Peyer's patch (tissue), 4 donors: Measurements from ENCODE around the gene IFNA17. TPM values are rescaled to one million over a fixed set of nuclear protein-coding genes. Genes with fewer than 3 reads are reported as not detected.
"Not testable (repeated sequence)": the region's sequence is repeated elsewhere in the genome, so short reads cannot be mapped to it uniquely, and the experiment has no call there.

Experiments
- DNase-seq, 3 donors: peaks; one replicate each; pipeline ENCODE4 v3.0.0-alpha.2; 2017 to 2019
- H3K27ac ChIP-seq, 4 donors: fragments of 200-600 bp; sonication (generic); one replicate each; pipeline ENCODE4 v1.5.1; 2016 to 2019
- H3K27me3 ChIP-seq, 2 donors: fragments of 200-600 bp; sonication (generic); one replicate each; pipeline ENCODE4 v1.5.1; 2019
- H3K36me3 ChIP-seq, 3 donors: fragments of 200-600 bp; sonication (generic); one replicate each; pipeline ENCODE4 v1.5.1; 2016 to 2019
- H3K4me1 ChIP-seq, 4 donors: fragments of 200-600 bp; sonication (generic); one replicate each; pipeline ENCODE4 v1.5.1; 2016 to 2019
- H3K4me3 ChIP-seq, 4 donors: fragments of 200-600 bp; sonication (generic); 1 replicate in 3 of 4; 2 replicates in 1 of 4; pipeline ENCODE4 v1.5.1; 2016 to 2019; ENCODE audit warnings: mild to moderate bottlenecking in 1 of 4
- H3K9me3 ChIP-seq, 4 donors: fragments of 200-600 bp; sonication (generic); one replicate each; pipeline ENCODE4 v1.5.1; 2016 to 2019; ENCODE audit warnings: mild to moderate bottlenecking in 1 of 4
- CTCF ChIP-seq, 6 experiments: fragments of 450-650 bp in 4 of 6; fragments of 200-600 bp in 2 of 6; sonication (generic) in 1 of 6; IDR thresholded peaks; one replicate each; pipeline ENCODE4 v1.5.1; 2017 to 2019; ENCODE audit warnings: antibody characterized with exemption in 6 of 6, mild to moderate bottlenecking in 3 of 6, moderate library complexity in 1 of 6
- POLR2A ChIP-seq, 2 donors: fragments of 450-650 bp; IDR thresholded peaks; one replicate each; pipeline ENCODE4 v1.5.1; 2017; ENCODE audit warnings: antibody characterized with exemption in 2 of 2, mild to moderate bottlenecking in 2 of 2, moderate library complexity in 2 of 2
- total RNA-seq, 4 donors: library from RNA; depleted of rRNA; stranded (reverse); fragments of >200 nt; gene quantifications; one replicate each; pipeline ENCODE4 v1.1.0, GENCODE V29; 2016

Gene IFNA17
- total RNA-seq, 4 donors from 2014 or later = not detected

GRCh38 chr9:21239911-21240310 lies 11.9 kb upstream of the IFNA17 start, which contains the start of gene IFNA14:
IFNA14 (minus strand) TSS chr9:21240005; CDS start chr9:21239935, 70 bp downstream.
- TF ChIP-seq POLR2A (IDR thresholded peaks at IDR 0.05) (no peak), CTCF (IDR thresholded peaks at IDR 0.05) (no peak)
- Histone ChIP-seq H3K27ac (no peak within 1 kb of the TSS), H3K36me3 (no peaks in the 10 kb centered on the region)

GRCh38 chr9:21236360-21236714 lies 8.3 kb upstream of the IFNA17 start:
- not testable (repeated sequence) for H3K27me3 ChIP-seq, H3K4me3 ChIP-seq, H3K27ac ChIP-seq, DNase-seq, H3K9me3 ChIP-seq, H3K4me1 ChIP-seq, H3K36me3 ChIP-seq

More at GRCh38 chr9:21239911-21240310, 11.9 kb upstream of the IFNA17 start, which contains the start of gene IFNA14:
- no peaks in the 10 kb centered on the region for H3K9me3 ChIP-seq
- no peak for DNase-seq
- no peaks in the 10 kb centered on the region for H3K27me3 ChIP-seq
- H3K4me1 ChIP-seq = no peaks in the 10 kb centered on the region
- H3K4me3 ChIP-seq = no peak within 1 kb of the TSS

DNA sequence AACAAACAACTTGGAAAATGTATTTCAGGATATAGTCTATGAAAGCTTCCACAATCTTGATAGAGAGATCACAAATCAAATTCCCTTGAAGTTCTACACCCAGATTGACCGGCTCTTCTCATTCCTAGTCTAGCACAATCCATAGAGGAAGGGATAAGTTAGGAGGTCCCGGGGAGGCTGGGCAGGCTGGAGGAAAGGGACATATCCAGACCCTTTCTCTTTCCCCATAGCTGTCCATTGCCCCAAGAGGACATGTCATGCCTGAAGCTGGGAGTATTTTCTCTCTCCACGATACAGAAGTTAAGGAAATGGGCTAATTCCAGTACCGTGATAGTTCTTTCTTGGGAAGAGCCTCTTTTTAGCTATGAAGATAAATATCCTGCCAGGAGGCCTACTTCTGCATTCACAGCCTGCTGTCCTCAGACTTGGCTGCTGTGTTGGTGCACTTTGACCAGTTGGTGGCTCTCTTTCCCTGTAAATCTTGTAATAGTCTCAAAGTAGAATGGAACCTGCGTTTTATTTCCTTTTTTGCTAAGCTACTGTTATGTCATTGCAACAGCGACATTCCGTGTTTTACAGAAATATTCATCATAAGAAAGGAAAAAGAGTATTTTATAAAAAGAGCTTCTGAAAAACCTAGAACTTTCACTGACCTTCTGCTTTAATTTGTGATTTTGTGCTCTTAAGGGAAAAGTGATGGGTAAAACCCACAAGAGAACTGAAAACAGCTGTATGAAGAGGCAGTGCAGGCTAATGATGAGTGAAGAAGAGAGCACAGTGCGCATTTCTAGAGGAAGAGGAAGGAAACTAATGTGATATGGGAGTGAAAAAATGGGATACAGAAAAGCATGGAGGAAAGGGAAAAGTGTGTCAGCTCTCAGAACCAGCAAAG lies 7.7 kb upstream of the IFNA17 start:
- H3K36me3 ChIP-seq, H3K9me3 ChIP-seq, H3K27me3 ChIP-seq, H3K4me3 ChIP-seq, H3K4me1 ChIP-seq, H3K27ac ChIP-seq: not testable (repeated sequence)
- DNase-seq = peak in 1 of 3 donors; percentile 52
- peak in 4 of 6 experiments; percentile 35 to 45 (median 38) for TF ChIP-seq CTCF (IDR thresholded peaks at IDR 0.05)

DNA sequence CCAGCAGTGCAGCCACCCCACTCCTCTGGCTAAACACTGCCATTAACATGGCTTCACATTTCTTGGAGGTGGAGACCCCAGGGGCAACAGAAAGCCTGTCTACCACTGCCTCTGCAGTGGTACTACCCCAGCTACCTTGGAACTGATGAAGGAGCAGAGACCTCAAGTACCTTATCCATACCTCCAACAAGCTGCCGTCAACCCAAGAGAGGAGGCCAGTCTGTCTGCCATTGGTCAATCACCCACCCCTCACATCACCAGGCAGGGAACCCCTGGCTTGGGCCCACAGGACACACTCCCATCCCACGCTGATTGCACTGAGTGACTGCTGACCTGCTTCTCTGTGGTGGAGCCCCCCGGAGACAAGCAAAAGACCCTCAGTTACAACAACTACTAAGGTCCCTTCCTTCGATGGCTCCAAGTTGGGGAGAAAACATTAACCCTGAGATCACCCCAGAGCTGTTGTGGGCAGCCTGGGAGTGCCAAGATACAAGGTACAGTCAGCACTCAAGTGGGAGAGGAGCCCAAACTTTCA lies 6.2 kb upstream of the IFNA17 start:
- Histone ChIP-seq H3K36me3 (no peaks in the 10 kb centered on the region), H3K27me3 (no peaks in the 10 kb centered on the region), H3K9me3 (no peaks in the 10 kb centered on the region), H3K4me1 (no peaks in the 10 kb centered on the region), H3K4me3 (no peak overlapping the region), H3K27ac (no peak overlapping the region)
- TF ChIP-seq POLR2A (IDR thresholded peaks at IDR 0.05) (no peak), CTCF (IDR thresholded peaks at IDR 0.05) (no peak)
- DNase-seq = no peak

- Histone ChIP-seq H3K4me3 (no peak overlapping the region), H3K9me3 (no peaks in the 10 kb centered on the region), H3K27ac (no peak overlapping the region), H3K36me3 (no peaks in the 10 kb centered on the region), H3K27me3 (no peaks in the 10 kb centered on the region), H3K4me1 (no peaks in the 10 kb centered on the region)
- DNase-seq = no peak
- TF ChIP-seq CTCF (IDR thresholded peaks at IDR 0.05) = no peak
- no peak for TF ChIP-seq POLR2A (IDR thresholded peaks at IDR 0.05)
Measured at GRCh38 chr9:21233258-21233657, 5.2 kb upstream of the IFNA17 start.

DNA sequence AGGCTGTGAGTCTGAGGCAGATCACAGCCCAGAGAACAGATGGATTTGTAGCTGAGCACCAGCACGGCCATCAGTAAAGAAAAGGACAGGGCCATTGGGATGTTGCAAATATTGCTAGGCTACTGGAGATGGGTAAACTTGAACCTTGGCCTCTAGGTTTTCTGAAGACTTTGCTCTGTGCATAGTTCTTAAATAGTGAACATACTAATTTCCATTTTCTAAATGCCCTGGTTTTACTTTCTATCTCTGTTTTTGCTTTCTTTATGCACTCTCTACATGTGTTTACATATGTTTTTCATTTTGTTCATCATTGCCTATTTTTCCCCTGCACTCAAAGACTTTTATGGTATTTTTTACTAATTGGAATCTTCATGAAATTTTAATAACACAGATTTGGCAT lies 10.8 kb downstream of the IFNA17 start, which contains the start of gene IFNA16:
Gene IFNA16 (minus strand): TSS at position 101 of the 400 bp plus-strand sequence. CDS start 6 bp downstream, at position 95.
- H3K4me1 ChIP-seq, DNase-seq, H3K4me3 ChIP-seq, H3K27ac ChIP-seq, H3K9me3 ChIP-seq, H3K36me3 ChIP-seq, H3K27me3 ChIP-seq: not testable (repeated sequence)
